GM18861 (cell line): ENCODE results near the gene TRIM41.

Source experiments
- ATAC-seq: cut with Tn5 transposase; IDR thresholded peaks from one replicate; pipeline ENCODE4 v1.9.1; 2021; ENCODE audit not compliant: unreplicated experiment

The TRIM41 gene

DNA sequence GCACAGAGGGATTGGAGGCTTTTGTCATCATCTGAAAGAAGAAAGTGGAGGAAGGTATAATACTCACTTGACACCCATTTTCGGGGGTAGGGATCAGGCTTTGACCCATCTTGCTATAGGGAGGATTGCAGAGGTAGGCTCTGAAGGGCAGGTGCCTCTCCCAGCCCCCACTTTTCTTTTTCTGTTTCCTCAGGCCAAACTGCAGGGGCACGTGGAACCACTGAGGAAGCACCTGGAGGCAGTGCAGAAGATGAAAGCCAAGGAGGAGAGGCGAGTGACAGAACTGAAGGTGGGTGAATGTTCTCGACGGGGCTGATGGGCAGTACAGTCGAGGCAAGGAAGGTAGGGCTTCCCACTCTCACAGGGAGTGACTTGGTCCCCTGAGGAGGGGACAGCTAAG, 7.5 kb downstream of the TRIM41 start:
- ATAC-seq, result no peak

DNA sequence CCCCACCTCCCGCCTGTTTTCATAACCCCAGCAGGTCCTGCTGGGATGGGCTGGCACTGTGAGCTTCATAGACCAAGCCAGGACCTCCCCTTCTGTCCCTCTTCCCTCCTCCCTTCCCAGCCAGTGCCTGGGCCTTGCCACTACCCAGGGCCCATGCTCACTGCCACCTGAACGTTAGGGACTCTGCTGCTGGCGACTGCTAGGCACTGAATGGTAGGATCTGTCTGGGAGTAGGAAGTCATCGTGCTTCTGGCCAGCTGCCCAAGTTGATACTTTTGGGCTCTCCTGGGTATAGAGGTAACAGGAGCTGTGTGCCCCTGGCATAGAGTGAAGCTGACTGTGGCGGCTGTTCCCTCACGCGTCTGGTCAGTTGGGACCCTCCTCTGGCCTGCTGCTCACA, 8.4 kb downstream of the TRIM41 start:
- no peak for ATAC-seq

DNA sequence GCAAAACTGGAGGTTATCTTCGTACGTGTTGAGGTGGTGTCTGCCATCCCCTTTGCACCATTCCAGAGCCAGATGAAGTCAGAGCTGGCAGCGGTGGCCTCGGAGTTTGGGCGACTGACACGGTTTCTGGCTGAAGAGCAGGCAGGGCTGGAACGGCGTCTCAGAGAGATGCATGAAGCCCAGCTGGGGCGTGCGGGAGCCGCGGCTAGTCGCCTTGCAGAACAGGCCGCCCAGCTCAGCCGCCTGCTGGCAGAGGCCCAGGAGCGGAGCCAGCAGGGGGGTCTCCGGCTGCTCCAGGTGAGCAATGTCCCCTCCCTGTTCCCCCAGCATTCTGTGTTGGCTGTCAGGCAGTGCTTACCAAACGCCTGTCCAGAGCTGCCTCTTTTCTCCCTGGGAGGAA, 9.5 kb downstream of the TRIM41 start:
- ATAC-seq, result no peak

DNA sequence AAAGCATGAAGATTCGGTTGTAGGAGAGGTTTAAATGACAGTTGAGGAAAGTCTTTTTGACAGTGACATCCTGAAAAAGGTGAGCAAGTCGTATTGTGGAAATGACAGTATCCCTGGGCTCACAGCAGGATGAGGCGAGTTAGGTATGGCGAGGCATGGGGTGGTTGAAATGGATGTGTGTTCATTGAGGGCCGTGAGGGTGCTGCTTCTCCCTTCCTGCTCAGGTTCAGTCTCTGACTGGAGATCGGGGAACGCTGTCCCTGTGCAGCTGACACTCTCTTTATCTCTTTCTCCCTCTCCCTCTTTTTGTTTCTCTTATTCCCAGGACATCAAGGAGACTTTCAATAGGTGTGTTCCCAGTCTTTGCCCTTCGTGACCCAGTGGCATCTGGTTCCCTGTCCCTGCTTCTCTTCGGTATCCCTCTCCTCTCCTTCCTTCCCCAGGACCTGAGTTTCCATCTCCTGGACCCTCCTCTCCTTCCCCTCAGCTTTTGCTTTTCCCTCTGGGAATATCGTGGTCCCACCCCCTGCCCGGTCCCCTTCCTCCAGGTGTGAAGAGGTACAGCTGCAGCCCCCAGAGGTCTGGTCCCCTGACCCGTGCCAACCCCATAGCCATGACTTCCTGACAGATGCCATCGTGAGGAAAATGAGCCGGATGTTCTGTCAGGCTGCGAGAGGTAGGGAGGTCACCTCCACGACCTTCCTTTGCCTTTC, 10.2 kb downstream of the TRIM41 start:
- ATAC-seq, result no peak

DNA sequence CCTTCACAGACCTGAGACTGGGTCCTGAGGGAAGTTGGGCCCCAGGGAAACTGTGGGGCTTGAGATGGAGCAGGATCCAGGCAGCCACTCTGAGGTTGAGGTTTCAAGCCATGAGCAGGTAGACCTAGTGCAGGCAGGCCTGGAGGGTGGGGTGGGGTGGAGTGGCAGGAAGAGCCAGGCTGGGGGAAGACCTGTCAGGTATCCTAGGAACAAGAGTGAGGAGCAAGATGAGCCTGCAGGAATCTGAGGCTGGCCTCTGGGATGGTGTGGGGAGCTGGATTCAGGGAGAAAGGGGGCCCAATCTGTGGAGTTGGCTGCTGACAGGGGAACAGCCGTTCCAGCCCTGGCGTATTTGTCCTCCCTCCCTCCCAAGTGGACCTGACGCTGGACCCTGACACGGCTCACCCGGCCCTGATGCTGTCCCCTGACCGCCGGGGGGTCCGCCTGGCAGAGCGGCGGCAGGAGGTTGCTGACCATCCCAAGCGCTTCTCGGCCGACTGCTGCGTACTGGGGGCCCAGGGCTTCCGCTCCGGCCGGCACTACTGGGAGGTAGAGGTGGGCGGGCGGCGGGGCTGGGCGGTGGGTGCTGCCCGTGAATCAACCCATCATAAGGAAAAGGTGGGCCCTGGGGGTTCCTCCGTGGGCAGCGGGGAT, 10.8 kb downstream of the TRIM41 start:
- ATAC-seq, result no peak

DNA sequence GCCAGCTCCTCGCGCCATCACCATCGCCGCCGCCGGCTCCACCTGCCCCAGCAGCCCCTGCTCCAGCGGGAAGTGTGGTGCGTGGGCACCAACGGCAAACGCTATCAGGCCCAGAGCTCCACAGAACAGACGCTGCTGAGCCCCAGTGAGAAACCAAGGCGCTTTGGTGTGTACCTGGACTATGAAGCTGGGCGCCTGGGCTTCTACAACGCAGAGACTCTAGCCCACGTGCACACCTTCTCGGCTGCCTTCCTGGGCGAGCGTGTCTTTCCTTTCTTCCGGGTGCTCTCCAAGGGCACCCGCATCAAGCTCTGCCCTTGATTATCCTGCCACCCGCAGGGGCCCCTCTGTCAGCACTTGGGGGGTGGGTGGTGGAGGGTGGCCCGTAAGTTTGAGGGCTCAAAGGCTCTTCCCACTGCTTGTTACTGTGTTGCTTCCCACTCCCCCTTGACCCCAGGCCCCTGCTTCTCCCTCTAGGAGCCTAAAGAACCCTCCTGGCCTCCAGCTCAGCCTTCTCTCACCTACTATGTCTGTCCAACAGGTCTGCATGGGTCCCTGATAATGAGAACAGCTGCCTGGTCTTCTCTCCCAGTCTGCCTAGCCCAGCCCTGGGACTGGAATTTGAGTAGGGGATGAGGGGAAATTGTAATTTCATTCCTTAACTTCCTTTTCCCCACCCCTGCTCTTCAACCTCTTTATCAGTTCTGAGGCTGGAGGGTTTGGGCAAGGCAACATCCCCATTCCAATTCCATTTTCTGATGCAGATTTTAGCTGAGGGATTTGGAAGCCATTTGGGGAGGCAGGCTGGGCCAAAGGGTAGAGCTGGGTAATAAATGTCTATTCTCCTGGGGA, 11.6 kb downstream of the TRIM41 start:
- no peak for ATAC-seq

DNA sequence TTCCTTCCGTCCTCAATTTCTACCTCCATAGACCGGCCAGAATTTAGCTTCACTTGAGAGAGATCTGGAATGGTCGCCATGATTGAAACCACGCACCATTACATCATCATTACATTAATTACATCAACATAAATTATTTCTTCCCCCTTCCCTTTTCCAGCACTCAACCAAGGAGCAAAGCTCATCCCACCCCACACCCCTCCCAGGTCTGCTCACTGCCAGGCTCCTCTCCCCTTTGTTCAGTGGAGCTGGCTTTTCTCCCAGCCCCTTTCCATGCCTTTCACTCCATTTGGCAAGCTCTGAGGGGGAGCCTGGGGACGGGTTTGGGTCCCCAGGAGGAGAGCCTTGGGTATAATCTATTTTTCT, 12.2 kb downstream of the TRIM41 start:
- no peak for ATAC-seq

DNA sequence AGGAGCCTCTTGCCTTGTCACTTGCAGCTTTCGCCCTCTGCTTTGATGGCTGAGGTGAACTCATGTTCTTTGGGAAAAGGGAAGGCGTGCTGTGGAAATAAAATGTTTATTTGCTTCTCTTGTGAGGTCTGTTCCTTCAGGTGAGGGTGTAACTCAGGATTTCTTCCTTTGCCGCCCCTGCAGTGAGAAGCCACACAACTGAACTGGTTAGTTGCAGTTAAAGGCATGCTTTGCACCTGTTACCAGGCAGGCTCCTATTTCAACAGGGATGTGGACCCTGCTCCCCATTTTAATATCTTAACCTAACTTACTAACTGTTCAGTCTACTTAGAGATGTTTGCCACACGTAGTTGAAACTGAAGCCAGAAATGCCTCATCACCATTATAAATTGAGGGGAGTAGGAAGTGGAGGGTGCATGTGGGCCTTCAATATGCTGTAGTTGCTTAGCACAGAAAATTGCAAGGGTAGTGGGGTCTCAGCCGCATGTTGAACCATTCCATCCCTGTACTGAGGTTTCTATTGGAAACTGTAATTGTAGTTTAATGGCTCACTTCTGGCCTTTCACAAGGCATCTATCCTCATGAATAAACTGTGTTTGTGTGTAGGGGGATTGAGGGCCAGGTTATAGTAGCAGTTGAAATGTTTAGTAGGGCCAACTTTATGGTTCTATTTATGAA, 12.7 kb downstream of the TRIM41 start:
- ATAC-seq, result no peak

DNA sequence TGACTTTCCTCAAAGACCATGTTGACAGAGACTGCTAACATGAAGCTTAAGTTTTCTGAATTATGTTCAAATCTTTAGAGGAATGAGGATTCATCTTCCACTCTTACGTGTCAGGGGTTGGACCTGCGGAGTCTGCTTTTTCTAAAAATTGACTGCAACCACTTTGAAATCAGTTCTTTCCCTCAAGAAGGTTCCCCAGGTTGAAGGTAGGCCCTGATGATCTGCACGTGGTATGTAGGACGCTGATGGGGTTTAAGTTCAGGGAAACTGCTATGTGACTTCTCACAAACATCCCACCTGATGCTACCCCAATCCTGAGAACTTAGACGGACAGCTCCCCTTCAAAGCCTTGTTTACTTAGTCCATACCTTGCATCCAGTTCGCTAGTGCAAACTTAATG, 13.4 kb downstream of the TRIM41 start:
- ATAC-seq, result no peak

DNA sequence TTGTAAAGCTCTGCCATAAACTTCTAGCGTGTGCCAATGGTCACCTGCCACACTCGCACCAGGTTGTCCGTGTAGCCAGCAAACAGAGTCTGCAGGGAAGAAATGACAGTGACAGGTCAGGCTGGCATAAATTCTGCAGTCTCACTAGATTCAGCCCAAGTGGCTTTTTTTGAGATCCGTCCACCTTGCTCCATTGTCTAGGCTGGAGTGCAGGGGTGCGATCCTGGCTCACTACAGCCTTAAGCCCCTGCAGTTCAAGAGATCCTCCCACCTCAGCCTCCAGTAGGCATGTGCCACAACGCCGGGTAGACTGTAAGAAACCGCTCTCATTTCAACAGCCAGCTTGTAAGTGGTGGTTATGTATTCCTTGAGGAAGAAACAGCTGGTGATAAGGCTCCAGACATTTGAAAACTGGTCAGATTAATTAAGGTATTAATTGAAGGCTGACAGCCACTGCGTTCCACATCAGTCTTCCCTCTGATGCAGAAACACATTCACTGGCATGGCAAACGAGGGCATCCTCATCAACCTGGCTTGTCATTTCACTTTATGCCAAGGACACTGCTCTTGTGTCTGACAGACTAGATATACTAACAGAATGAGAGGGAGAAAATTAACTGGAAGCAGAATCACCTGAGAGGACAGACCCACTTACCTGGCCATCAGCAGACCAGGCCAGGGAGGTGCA, 14.0 kb downstream of the TRIM41 start:
- no peak for ATAC-seq

DNA sequence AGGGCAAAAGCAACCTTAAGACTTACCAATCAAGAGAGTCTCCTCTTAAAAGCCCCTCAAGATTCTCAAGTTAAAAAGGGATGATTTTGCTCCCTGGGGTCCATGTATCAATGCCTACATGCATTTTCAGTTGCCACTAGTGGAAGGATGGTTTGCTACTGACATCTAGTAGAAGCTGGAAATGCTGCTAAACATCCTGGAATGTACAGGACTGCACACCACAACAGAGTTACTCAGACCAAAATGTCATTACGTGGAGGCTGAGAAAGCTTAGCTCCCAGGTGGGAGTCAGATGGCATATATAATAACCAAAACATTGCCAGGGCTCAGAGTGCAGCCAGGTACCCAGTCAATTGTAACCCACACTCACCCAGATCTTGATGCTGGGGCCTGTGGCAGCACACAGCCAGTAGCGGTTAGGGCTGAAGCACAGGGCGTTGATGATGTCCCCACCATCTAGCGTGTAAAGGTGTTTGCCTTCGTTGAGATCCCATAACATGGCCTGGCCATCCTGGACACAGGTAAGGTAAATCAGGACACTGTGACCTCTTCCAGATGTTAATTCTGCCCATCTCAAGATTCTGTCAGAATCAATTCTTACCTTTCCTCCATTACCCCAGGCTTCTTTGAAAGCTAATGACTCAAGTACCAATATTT, 14.8 kb downstream of the TRIM41 start:
- no peak for ATAC-seq

DNA sequence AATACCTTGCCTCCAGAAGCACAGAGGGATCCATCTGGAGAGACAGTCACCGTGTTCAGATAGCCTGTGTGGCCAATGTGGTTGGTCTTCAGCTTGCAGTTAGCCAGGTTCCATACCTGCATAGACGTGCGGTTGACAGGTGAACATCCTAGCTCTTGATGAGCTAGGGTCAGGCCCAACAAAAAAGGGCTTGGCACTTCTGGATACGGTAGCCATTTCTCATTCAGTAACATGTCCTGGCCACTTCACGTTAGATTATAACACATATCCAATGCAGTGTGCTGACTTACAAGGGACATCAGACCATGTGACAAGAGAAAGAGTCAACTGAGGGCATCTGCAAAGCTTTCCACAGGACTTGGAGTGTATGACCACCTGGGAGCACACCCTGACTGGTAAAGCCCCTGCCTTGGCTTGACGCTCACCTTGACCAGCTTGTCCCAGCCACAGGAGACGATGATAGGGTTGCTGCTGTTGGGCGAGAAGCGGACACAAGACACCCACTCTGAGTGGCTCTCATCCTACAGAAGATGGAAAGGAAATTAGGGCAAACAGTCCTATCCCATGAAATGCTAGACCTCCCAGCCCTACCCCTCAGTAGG, 16.1 kb downstream of the TRIM41 start:
- no peak for ATAC-seq

DNA sequence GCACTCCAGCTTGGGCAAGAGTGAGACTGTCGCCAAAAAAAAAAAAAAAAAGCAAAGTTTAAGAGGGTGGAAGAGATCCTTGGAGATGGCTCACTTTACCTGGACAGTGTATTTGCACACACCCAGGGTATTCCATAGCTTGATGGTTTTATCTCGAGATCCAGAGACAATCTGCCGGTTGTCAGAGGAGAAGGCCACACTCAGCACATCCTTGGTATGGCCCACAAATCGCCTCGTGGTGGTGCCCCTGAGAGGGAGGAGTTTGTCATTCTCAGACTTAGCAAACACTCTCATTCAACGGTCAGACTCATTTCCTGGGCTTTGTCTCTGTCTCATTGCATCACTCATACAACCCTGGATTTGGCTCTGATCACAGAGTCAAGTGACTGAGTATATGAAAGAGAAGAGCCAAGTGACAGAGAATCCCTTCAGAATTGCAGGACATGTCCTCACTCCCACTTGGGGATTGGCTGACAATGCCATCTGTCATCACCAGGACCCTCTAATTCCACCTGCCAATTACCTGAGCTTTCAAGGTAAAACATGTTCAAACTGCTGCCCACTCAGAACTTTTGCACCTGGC, 18.4 kb downstream of the TRIM41 start:
- no peak for ATAC-seq

DNA sequence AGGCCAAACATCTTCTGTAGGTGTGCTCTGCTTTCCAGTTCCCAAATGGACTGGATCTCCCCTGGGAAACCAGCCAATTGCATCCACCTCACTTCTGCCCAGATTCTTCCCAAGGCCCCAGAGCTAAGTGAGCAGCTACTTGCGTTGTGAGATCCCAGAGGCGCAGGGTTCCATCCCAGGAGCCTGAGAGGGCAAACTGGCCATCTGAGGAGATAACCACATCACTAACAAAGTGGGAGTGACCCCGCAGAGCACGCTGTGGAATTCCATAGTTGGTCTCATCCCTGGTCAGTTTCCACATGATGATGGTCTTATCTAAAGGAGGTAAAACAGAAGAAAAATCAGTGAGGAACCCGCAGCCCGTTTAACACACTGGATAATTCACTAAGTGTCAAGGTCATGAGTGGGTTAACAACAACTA, 19.0 kb downstream of the TRIM41 start:
- ATAC-seq, result no peak

DNA sequence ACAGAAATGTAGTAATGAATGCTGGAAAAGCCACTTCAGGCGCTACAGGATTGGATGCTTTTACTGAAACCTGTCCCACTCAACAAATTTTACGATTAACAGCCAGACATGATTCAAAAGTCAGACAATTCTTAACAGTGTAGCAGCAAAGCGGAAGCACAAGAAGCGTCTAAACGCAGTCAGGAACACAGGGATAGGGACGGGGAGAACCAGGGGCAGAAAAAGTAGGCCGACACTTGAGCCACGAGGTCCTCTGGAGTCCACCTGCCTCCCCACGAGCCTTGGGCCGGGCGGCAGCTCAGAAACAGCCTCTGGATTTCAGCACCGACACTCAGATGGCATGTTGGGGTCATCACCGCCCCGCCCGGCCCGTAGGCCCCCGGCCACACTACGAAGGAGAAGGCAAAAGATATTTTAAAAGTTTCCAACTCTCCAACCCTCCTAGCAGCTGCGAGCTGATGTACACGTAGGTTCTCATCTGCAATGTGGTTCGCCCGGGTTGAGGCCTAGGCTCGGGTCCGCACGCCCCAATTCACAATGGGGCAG, 20.0 kb downstream of the TRIM41 start:
- ATAC-seq, result no peak

DNA sequence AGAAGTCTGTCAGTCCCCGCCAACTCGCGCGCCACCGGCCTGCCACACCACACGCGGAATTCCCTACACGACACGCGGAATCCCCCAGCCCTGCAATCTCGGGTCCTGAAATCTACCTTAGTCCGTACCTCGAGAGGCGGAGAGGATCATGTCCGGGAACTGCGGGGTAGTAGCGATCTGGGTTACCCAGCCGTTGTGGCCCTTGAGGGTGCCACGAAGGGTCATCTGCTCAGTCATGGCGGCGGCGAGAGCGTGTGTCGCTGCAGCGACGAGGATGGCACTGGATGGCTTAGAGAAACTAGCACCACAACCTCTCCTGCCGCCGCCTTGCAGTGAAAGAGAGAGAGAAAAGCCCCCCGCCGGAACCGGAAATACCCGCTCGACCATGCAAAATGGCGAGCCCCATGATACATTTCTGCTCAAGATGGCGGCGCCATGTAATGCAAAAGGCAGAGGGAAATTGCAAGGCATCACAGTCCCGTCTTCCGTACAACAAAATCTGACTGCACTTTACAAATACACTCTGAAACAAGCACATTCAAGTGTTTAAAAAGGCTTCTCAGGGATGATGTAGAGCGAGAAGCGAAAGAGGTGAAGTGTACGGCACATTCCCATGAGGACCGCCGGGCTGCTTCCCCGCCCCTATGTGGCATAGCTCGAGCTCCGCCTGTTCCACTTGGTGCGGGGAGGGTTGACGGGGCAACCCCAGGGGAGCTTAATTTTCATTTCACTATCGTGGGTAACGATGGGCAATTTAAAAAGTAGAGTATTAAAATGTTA, 20.7 kb downstream of the TRIM41 start, which contains the start of gene RACK1:
TSS of gene RACK1 (minus strand) at position 343 of the 780 bp plus-strand sequence. CDS start at position 237, 106 bp downstream.
- ATAC-seq, result peak; percentile 60

DNA sequence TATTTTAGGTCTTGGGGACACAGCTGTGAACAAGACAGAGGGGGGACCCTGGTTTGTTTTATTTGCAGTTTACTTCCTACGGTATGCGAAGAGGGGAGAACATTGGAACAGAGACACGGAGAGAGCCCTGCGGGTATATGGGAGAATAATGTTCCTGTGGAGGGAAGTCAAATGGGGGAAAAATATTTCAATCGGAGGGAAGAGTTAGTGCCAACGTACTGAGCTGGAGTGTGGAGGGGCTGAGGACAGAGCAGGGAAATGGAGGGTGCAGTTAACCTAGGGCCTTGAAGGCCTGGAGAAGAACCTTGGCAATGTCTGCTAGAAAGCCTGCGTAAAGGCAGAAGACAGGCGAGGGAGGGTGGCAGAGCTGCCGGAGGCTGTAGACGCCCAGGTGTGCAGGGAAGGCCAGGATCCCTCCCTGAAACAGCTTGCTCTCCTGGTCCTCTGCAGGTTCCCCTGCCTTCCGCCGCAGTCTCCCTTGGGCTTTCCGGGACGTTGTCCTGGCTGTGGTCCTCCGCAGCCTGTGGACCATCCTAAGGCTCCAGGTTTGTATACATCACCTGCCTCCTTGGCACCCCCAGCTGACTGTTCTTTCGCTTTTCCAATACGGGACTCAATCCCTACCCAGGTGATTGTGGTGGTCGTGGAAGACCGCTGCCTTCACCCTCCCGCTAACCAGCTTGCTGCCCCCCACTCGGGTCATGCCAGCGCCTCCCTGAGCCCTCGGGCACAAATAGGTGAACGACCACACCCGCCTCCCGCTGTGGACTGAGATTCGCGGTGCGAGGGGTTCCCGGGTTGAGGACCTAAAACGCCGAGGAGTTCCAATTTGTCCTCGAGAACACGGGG, 22.6 kb downstream of the TRIM41 start:
- peak; percentile 1 for ATAC-seq
